ENCODE measurements around the gene EPHB1. TPM values are rescaled to one million over a fixed set of nuclear protein-coding genes. Genes with fewer than 3 reads are reported as not detected.
"Not testable (repeated sequence)": the region's sequence is repeated elsewhere in the genome, so short reads cannot be mapped to it uniquely, and the experiment has no call there.

Gene EPHB1
- total RNA-seq, 4 donors from 2014 or later = 2.6 to 5.3 (median 3.1) TPM; not detected in 1

DNA sequence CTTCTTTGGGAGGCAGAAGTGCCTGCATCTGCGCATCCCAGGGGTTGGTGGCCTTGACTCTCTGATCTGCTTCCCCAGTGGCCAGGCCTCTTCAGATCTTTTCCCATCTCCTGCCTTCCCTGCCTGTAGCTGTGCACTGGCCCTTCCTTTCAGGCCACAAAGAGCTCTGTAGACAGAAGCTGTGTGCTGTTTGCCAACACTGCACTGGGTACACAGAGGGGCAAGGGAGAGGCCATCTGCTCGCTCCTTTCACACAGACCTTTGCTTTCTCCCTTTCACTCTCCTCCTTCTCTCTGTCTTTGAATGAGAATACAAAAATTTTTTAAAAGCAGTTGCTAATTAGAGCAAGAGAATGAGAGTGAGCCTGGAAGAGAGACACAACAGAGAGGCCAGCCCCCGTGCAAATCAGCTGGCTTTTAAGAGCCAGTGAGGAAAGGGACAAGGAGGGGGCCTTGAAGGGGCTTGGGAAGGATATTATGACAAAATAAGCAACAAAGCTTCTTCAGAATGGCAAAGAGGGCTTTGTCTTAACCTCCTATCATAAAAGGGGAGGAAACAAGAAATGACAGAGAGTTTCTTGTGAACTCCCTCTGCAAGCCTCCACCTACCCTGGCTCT, 170.9 kb downstream of the EPHB1 start:
- TF ChIP-seq, protein P1, sequence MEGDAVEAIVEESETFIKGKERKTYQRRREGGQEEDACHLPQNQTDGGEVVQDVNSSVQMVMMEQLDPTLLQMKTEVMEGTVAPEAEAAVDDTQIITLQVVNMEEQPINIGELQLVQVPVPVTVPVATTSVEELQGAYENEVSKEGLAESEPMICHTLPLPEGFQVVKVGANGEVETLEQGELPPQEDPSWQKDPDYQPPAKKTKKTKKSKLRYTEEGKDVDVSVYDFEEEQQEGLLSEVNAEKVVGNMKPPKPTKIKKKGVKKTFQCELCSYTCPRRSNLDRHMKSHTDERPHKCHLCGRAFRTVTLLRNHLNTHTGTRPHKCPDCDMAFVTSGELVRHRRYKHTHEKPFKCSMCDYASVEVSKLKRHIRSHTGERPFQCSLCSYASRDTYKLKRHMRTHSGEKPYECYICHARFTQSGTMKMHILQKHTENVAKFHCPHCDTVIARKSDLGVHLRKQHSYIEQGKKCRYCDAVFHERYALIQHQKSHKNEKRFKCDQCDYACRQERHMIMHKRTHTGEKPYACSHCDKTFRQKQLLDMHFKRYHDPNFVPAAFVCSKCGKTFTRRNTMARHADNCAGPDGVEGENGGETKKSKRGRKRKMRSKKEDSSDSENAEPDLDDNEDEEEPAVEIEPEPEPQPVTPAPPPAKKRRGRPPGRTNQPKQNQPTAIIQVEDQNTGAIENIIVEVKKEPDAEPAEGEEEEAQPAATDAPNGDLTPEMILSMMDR (IDR thresholded peaks at IDR 0.05) = no peak
- no peak for TF ChIP-seq POLR2A (IDR thresholded peaks at IDR 0.05)
- Histone ChIP-seq H3K9me3 (no peaks in the 10 kb centered on the region), H3K27me3 (no peaks in the 10 kb centered on the region), H3K4me3 (no peak overlapping the region), H3K27ac (no peak overlapping the region), H3K36me3 (no peaks in the 10 kb centered on the region), H3K4me1 (no peaks in the 10 kb centered on the region)
- intact Hi-C loops (cut with DNase I; ENCODE audit: low total_unique reads) = no loop called here
- no peak for DNase-seq

GRCh38 chr3:134970895-134971294, 175.8 kb downstream of the EPHB1 start:
- intact Hi-C loops (cut with DNase I; ENCODE audit: low total_unique reads) = loop anchor here (5.0 kb wide), 1 partner anchor 251 kb away; no protein-coding TSS in a partner anchor
- no peaks in the 10 kb centered on the region for H3K4me1 ChIP-seq
- no peaks in the 10 kb centered on the region for H3K27me3 ChIP-seq
- H3K9me3 ChIP-seq = no peaks in the 10 kb centered on the region
- TF ChIP-seq POLR2A (IDR thresholded peaks at IDR 0.05) = no peak
- TF ChIP-seq, protein P1 (IDR thresholded peaks at IDR 0.05) = no peak
- DNase-seq = no peak
- no peak overlapping the region for H3K27ac ChIP-seq
- H3K36me3 ChIP-seq = no peaks in the 10 kb centered on the region
- H3K4me3 ChIP-seq = no peak overlapping the region

DNA sequence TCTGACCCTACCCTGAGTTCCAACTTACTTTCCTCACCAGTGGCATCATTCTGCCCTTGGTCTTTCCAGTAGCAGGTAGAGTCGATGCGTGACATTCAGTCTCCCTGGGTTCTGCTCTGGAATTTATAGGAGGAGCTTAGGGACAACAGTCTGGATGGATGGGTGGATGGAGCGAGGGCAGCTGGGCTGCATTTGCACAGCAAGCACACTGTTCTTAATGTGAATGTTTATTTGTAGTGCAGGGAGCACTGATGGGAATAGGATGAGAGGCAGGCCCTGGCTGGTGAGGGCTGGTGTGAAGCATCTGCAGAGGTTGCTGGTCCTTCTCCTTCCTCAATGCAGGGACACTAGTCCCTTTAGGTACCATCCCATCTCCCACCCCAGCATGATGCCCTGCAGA, 176.2 kb downstream of the EPHB1 start:
- no peaks in the 10 kb centered on the region for H3K27me3 ChIP-seq
- H3K27ac ChIP-seq = no peak overlapping the region
- H3K4me3 ChIP-seq = no peak overlapping the region
- no peaks in the 10 kb centered on the region for H3K4me1 ChIP-seq
- no peaks in the 10 kb centered on the region for H3K36me3 ChIP-seq
- no peaks in the 10 kb centered on the region for H3K9me3 ChIP-seq
- no peak for TF ChIP-seq POLR2A (IDR thresholded peaks at IDR 0.05)
- TF ChIP-seq, protein P1 (IDR thresholded peaks at IDR 0.05) = no peak
- intact Hi-C loops (cut with DNase I; ENCODE audit: low total_unique reads) = loop anchor here (5.0 kb wide), 1 partner anchor 251 kb away; no protein-coding TSS in a partner anchor
- DNase-seq = no peak

DNA sequence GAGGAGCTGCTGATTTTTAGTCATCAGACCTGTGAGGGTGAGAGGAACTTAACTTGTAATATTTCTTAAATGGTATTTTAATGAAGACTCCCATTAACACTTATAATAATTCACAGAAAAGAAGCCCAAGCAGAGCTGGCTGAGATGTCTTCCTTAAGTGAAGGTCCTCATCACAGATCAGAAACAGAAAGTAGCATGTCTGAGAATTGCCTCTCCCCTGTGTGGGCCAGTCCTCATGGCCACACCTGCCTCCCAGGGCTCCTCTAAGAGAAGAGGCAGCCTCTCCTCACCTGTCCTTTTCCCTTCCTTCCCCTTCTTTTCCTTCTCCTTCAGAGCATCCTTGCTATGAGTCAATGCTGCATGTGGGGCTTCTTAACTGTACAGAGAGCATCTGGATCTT, 176.8 kb downstream of the EPHB1 start:
- not testable (repeated sequence) for H3K27me3 ChIP-seq, H3K36me3 ChIP-seq, H3K27ac ChIP-seq, H3K4me3 ChIP-seq, H3K4me1 ChIP-seq, DNase-seq, H3K9me3 ChIP-seq
- intact Hi-C loops (cut with DNase I; ENCODE audit: low total_unique reads) = loop anchor here (5.0 kb wide), 1 partner anchor 250 kb away; no protein-coding TSS in a partner anchor

DNA sequence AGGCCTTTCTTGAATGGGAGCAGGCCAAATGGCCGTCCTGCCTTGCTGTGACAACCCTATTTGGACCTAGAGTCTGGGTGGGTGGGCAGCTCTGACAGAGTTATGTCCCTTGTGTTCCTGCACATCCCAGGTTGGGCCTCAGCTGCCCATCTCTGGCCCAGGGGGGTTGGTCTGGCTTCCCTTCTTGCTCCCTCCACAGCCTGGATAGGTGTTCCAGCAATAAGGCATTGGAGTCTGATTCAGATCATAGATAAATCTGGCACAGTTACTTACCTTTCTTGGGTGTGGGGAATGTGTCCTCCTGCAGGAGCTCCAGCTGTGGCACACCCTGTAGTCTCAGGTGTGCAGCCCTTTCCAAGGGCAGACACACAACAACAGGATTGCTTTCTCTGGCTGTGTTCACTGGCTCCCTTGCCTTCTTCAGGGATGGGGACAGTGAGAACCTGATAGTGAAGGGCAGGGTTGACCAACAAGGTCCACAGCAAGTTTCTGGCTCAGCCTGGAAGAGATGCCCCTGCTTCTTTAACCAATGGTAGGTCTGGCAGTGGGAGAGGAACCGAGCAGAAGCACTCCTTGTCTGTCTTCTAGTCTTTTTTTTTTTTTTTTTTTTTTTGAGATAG, 177.9 kb downstream of the EPHB1 start:
- no peaks in the 10 kb centered on the region for H3K9me3 ChIP-seq
- H3K4me1 ChIP-seq = no peaks in the 10 kb centered on the region
- no peak for TF ChIP-seq POLR2A (IDR thresholded peaks at IDR 0.05)
- TF ChIP-seq, protein P1 (IDR thresholded peaks at IDR 0.05) = no peak
- H3K4me3 ChIP-seq = no peak overlapping the region
- intact Hi-C loops (cut with DNase I; ENCODE audit: low total_unique reads) = loop anchor here (5.0 kb wide), 1 partner anchor 249 kb away; no protein-coding TSS in a partner anchor
- H3K36me3 ChIP-seq = no peaks in the 10 kb centered on the region
- no peak overlapping the region for H3K27ac ChIP-seq
- DNase-seq = no peak
- H3K27me3 ChIP-seq = no peaks in the 10 kb centered on the region

Data from uterus (tissue), 4 donors.